Stimulated activated CD4-positive, alpha-beta T cell treated with anti-CD3 and anti-CD28 coated beads, Interleukin-1b, Interleukin-23, amount 100 ng/mL, for 24 hours (primary cell): Measurements from ENCODE around the gene SLC27A3.
A peak's percentile ranks its signal among the peaks of the same experiment; 100 is the strongest.

Source experiments
- DNase-seq, 4 experiments: peaks; one replicate each; pipeline ENCODE4 v3.0.0-alpha.2; 2020; ENCODE audit warnings: low read depth in 4 of 4, low spot score in 1 of 4

SLC27A3 gene

GRCh38 chr1:153798468-153798780, 23.2 kb downstream of the SLC27A3 start:
- DNase-seq = no peak

GRCh38 chr1:153799016-153799415, 23.8 kb downstream of the SLC27A3 start:
- DNase-seq = no peak

GRCh38 chr1:153799566-153800465, 24.6 kb downstream of the SLC27A3 start:
- DNase-seq = no peak

GRCh38 chr1:153800516-153800915, 25.3 kb downstream of the SLC27A3 start:
- no peak for DNase-seq

GRCh38 chr1:153801028-153801625, 25.9 kb downstream of the SLC27A3 start:
- DNase-seq = no peak

- no peak for DNase-seq
Observed at GRCh38 chr1:153801786-153802697, 26.8 kb downstream of the SLC27A3 start.

GRCh38 chr1:153803470-153804056, 28.4 kb downstream of the SLC27A3 start:
- DNase-seq = no peak

GRCh38 chr1:153804112-153804511, 28.9 kb downstream of the SLC27A3 start:
- no peak for DNase-seq

GRCh38 chr1:153805042-153805745, 30.0 kb downstream of the SLC27A3 start:
- DNase-seq = peak in 3 of 4 experiments; percentile 33 to 51 (median 48)

- no peak for DNase-seq
Observed at GRCh38 chr1:153805886-153806719, 30.9 kb downstream of the SLC27A3 start.

- DNase-seq = no peak
Observed at GRCh38 chr1:153816283-153816889, 41.2 kb downstream of the SLC27A3 start.

- DNase-seq = no peak
Observed at GRCh38 chr1:153818876-153819275, 43.7 kb downstream of the SLC27A3 start.

- no peak for DNase-seq
Observed at GRCh38 chr1:153827168-153827964, 52.2 kb downstream of the SLC27A3 start.
